ENCODE results near the gene SLC4A1. TPM values are rescaled to one million over a fixed set of nuclear protein-coding genes. Genes with fewer than 3 reads are reported as not detected.

The SLC4A1 gene
- total RNA-seq, 3 donors from 2014 or later = 0.33 TPM; not detected in 2

DNA sequence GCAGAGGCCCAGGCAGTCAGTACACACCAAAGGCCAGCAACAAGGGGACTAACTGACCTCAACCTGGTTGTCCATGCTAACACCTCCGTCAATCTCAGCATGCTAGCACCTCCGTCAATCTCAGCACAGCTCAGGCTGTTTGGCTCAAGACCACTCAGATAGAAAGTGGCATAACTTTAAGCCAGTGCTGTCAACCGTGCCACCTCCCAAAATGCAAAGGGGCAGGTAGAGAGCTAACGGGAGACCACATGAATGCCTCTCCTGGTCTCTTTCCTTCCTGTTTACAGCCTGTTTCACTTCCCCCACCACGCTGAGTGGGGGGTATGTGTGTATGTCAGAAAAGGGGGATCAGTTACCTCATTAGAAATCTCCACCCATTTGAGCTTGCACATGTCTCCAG is 51.8 kb downstream of the SLC4A1 start:
- no peak for DNase-seq (ENCODE audit: low spot score in 2 of 2)
- Histone ChIP-seq H3K27me3 (no peaks in the 10 kb centered on the region), H3K27ac (peak overlapping the region in 1 of 2 donors; percentile 36), H3K4me1 (peaks cover 0 to 14% of the 10 kb centered on the region in 2 donors), H3K36me3 (no peaks in the 10 kb centered on the region), H3K4me3 (no peak overlapping the region), H3K9me3 (no peaks in the 10 kb centered on the region)
- intact Hi-C loops (cut with DNase I; ENCODE audit: low total_unique reads) = loop anchor here (5.0 kb wide), 1 partner anchor 1994 kb away; no protein-coding TSS in a partner anchor
- TF ChIP-seq, protein P1, sequence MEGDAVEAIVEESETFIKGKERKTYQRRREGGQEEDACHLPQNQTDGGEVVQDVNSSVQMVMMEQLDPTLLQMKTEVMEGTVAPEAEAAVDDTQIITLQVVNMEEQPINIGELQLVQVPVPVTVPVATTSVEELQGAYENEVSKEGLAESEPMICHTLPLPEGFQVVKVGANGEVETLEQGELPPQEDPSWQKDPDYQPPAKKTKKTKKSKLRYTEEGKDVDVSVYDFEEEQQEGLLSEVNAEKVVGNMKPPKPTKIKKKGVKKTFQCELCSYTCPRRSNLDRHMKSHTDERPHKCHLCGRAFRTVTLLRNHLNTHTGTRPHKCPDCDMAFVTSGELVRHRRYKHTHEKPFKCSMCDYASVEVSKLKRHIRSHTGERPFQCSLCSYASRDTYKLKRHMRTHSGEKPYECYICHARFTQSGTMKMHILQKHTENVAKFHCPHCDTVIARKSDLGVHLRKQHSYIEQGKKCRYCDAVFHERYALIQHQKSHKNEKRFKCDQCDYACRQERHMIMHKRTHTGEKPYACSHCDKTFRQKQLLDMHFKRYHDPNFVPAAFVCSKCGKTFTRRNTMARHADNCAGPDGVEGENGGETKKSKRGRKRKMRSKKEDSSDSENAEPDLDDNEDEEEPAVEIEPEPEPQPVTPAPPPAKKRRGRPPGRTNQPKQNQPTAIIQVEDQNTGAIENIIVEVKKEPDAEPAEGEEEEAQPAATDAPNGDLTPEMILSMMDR (IDR thresholded peaks at IDR 0.05) = no peak
- TF ChIP-seq POLR2AphosphoS5 (IDR thresholded peaks at IDR 0.05) (no peak), POLR2A (IDR thresholded peaks at IDR 0.05) (no peak)

DNA sequence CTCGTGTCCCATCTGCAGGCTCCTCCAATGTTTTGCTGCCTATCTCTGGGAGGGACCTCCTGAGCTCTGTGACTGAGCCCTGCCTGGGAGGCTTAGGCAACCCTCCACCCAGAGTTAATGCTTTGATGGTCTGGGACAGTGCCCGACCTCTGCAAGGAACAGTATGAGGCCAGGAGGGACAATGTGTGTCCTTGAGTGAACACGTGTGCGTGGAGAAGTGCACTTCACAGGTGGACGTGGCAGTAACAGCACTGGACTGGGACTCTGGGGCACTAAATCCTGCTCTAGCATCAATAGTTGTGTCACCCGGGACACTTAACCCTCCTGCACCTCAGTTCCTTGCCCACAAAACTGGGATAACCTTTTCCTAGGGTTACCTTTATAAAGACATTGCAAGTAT is 53.0 kb downstream of the SLC4A1 start:
- H3K36me3 ChIP-seq = no peaks in the 10 kb centered on the region
- DNase-seq (ENCODE audit: low spot score in 2 of 2) = no peak
- TF ChIP-seq, protein P1 (IDR thresholded peaks at IDR 0.05) = no peak
- TF ChIP-seq POLR2AphosphoS5 (IDR thresholded peaks at IDR 0.05) (no peak), POLR2A (IDR thresholded peaks at IDR 0.05) (no peak)
- intact Hi-C loops (cut with DNase I; ENCODE audit: low total_unique reads) = loop anchor here (5.0 kb wide), 2 partner anchors 112 to 1993 kb away; no protein-coding TSS in a partner anchor
- H3K27me3 ChIP-seq = no peaks in the 10 kb centered on the region
- H3K27ac ChIP-seq = no peak overlapping the region
- no peak overlapping the region for H3K4me3 ChIP-seq
- H3K9me3 ChIP-seq = no peaks in the 10 kb centered on the region
- peaks cover 3 to 14% of the 10 kb centered on the region in 2 donors for H3K4me1 ChIP-seq

DNA sequence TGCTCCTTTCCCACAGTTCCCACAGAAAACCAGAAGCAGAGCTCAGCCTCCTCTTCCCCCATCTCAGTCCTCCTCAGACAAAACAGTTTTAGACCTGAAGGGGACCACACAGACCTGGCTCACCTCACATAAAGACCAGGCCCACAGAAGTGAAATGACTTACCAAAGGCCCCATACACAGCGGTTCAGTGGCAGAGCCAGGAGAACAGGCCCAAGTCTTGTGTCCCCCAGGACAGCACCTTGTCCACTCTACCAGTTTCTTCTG is 53.8 kb downstream of the SLC4A1 start:
- Histone ChIP-seq H3K9me3 (no peaks in the 10 kb centered on the region), H3K4me3 (no peak overlapping the region), H3K27me3 (no peaks in the 10 kb centered on the region), H3K4me1 (peaks cover 3 to 14% of the 10 kb centered on the region in 2 donors), H3K36me3 (peaks cover 5% of the 10 kb centered on the region), H3K27ac (no peak overlapping the region)
- intact Hi-C loops (cut with DNase I; ENCODE audit: low total_unique reads) = loop anchor here (5.0 kb wide), 1 partner anchor 113 kb away; no protein-coding TSS in a partner anchor
- TF ChIP-seq POLR2AphosphoS5 (IDR thresholded peaks at IDR 0.05) (no peak), POLR2A (IDR thresholded peaks at IDR 0.05) (no peak)
- TF ChIP-seq, protein P1 (IDR thresholded peaks at IDR 0.05) = no peak
- DNase-seq (ENCODE audit: low spot score in 2 of 2) = no peak

DNA sequence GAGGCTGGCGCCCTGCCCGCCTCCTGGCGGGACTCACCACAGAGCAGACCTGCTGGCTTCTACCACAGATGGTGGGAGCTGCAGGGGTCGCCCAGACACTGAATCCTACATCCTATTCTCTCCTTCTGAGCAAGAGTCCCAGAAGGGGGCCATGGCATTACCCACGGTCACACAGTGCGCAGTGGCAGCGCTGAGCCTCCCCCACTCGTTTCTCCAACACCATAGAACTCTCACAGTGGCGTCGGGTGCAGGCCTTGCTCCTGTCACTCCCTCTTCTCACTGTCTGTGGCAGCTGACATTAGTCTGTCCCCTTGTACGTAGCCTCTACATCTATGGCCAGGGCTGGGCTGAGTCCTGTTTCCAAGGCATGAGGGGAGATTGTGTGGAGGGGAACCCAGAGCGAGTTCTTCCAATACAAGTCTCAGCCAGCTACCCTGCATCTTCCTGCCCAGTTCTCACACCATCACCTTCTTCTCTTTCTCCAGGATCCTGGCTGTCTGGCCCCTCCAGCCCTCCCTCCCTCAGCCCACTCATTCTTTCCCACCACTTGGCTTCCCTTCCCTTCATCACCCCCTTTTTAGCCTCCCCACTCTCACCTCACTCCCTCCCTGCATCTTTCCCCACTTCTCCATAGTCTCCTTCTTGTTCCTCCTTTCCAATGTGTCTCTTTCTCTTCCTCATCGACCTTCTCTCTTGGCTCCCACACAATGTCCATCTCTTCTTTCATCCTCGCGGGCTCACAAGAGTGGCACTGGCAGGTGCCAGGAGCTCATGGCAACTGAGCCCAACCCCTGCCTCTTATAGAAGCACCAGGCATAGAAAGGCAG is 54.3 kb downstream of the SLC4A1 start:
- Histone ChIP-seq H3K36me3 (peaks cover 9% of the 10 kb centered on the region), H3K27ac (no peak overlapping the region), H3K4me3 (no peak overlapping the region), H3K27me3 (no peaks in the 10 kb centered on the region), H3K4me1 (peaks cover 3 to 14% of the 10 kb centered on the region in 2 donors), H3K9me3 (no peaks in the 10 kb centered on the region)
- no peak for DNase-seq (ENCODE audit: low spot score in 2 of 2)
- intact Hi-C loops (cut with DNase I; ENCODE audit: low total_unique reads) = loop anchor here (5.0 kb wide), 1 partner anchor 114 kb away; no protein-coding TSS in a partner anchor
- TF ChIP-seq POLR2AphosphoS5 (IDR thresholded peaks at IDR 0.05) (no peak), POLR2A (IDR thresholded peaks at IDR 0.05) (no peak)
- TF ChIP-seq, protein P1 (IDR thresholded peaks at IDR 0.05) = no peak

All from breast epithelium (tissue), 4 donors.